GM21786 (cell line): ENCODE measurements around the gene RASA2.
"Not testable (repeated sequence)": the region's sequence is repeated elsewhere in the genome, so short reads cannot be mapped to it uniquely, and the experiment has no call there.

Experiments
- ATAC-seq: cut with Tn5 transposase; IDR thresholded peaks from one replicate; pipeline ENCODE4 v1.9.1; 2021; ENCODE audit not compliant: unreplicated experiment

RASA2 gene

GRCh38 chr3:141457624-141458236 lies 29.1 kb upstream of the RASA2 start:
- no peak for ATAC-seq

GRCh38 chr3:141459008-141459407 lies 27.8 kb upstream of the RASA2 start:
- ATAC-seq, result no peak

GRCh38 chr3:141460097-141460704 lies 26.6 kb upstream of the RASA2 start:
- ATAC-seq, result peak; percentile 97

- ATAC-seq, result no peak
These were observed 24.5 kb upstream of the RASA2 start for GRCh38 chr3:141462176-141462859.

GRCh38 chr3:141465221-141465620 lies 21.6 kb upstream of the RASA2 start:
- ATAC-seq, result no peak

GRCh38 chr3:141466633-141467169 lies 20.1 kb upstream of the RASA2 start:
- no peak for ATAC-seq

- no peak for ATAC-seq
These were observed 17.1 kb upstream of the RASA2 start for GRCh38 chr3:141469720-141470119.

- no peak for ATAC-seq
These were observed 15.7 kb upstream of the RASA2 start for GRCh38 chr3:141471160-141471559.

GRCh38 chr3:141476033-141476432 lies 10.8 kb upstream of the RASA2 start:
- no peak for ATAC-seq

- ATAC-seq, result no peak
These were observed 9.6 kb upstream of the RASA2 start for GRCh38 chr3:141477224-141477623.

- no peak for ATAC-seq
These were observed 8.7 kb upstream of the RASA2 start for GRCh38 chr3:141478139-141478538.

GRCh38 chr3:141478840-141479239 lies 8.0 kb upstream of the RASA2 start:
- not testable (repeated sequence) for ATAC-seq

GRCh38 chr3:141482245-141482922 lies 4.4 kb upstream of the RASA2 start:
- ATAC-seq, result no peak

GRCh38 chr3:141484701-141485287 lies 2.0 kb upstream of the RASA2 start:
- no peak for ATAC-seq

GRCh38 chr3:141485641-141486495 lies 959 bp upstream of the RASA2 start:
- ATAC-seq, result no peak

GRCh38 chr3:141486496-141486745 lies 406 bp upstream of the RASA2 start:
- ATAC-seq, result no peak

- ATAC-seq, result peak; percentile 72
These were observed 860 bp downstream of the RASA2 start for GRCh38 chr3:141487521-141488252.

- no peak for ATAC-seq
These were observed 2.4 kb downstream of the RASA2 start for GRCh38 chr3:141489203-141489602.

GRCh38 chr3:141491081-141491480 lies 4.3 kb downstream of the RASA2 start:
- ATAC-seq, result no peak

GRCh38 chr3:141491929-141492328 lies 5.1 kb downstream of the RASA2 start:
- ATAC-seq, result no peak
